Measurements from ENCODE around the gene GALNTL6.

Gene GALNTL6

GRCh38 chr4:173074501-173074946, 1261.3 kb downstream of the GALNTL6 start:
- DNase-seq (no peak), ATAC-seq (no peak)

- ATAC-seq (no peak), DNase-seq (no peak)
Observed at GRCh38 chr4:173076903-173077634, 1263.9 kb downstream of the GALNTL6 start.

GRCh38 chr4:173088144-173088543, 1274.9 kb downstream of the GALNTL6 start:
- DNase-seq (no peak), ATAC-seq (no peak)

Measured in stimulated activated naive CD8-positive, alpha-beta T cell treated with anti-CD3 and anti-CD28 coated beads, Interleukin-15, Interleukin-2, amounts not matched to agents 100 U/mL and 50 U/mL, for 24 hours (primary cell).